A673 (cell line): ENCODE measurements around the gene POU2F2. TPM values are rescaled to one million over a fixed set of nuclear protein-coding genes. Genes with fewer than 3 reads are reported as not detected.

Experiments
- BruUV-seq: library from RNA; stranded (reverse); fragments of 400-500 nt; replicated peaks from 2 replicates; lab custom pipeline; 2021; lab: Mats Ljungman, UMichigan
- CTCF ChIA-PET: fragments of 300-600 bp; sonication (Branson Sonifier 250); formaldehyde crosslinking; loops from one replicate; lab custom pipeline; 2022; ENCODE audit warnings: antibody characterized with exemption; lab: Charles Lee
- POLR2A ChIA-PET: fragments of 300-600 bp; sonication (Branson Sonifier 250); formaldehyde crosslinking; loops from one replicate; lab custom pipeline; 2022; ENCODE audit warnings: antibody characterized with exemption; ENCODE audit not compliant: low non-redundant PET; lab: Charles Lee
- DNase-seq: peaks from one replicate; pipeline ENCODE4 v3.0.0-alpha.2; 2015; ENCODE audit warnings: low spot score
- H3K27ac ChIP-seq: fragments of 200-600 bp; sonication (generic); 2 replicates; pipeline ENCODE4 v1.5.1; 2016; ENCODE audit warnings: mixed run types, low read depth, mild to moderate bottlenecking, mixed read lengths, antibody characterized with exemption, low read length; ENCODE audit not compliant: poor library complexity, severe bottlenecking
- H3K27me3 ChIP-seq: fragments of 200-600 bp; sonication (generic); replicated peaks from 2 replicates; pipeline ENCODE4 v1.6.1; 2017; ENCODE audit warnings: mixed run types, low read depth, mild to moderate bottlenecking, mixed read lengths, antibody characterized with exemption, low read length; ENCODE audit not compliant: insufficient read depth, poor library complexity
- H3K36me3 ChIP-seq: fragments of 200-600 bp; sonication (generic); 2 replicates; pipeline ENCODE4 v1.6.1; 2016; ENCODE audit warnings: mixed run types, mild to moderate bottlenecking, mixed read lengths, antibody characterized with exemption, low read length; ENCODE audit not compliant: insufficient read depth, poor library complexity, severe bottlenecking
- H3K4me1 ChIP-seq: fragments of 200-600 bp; sonication (generic); 2 replicates; pipeline ENCODE4 v1.6.1; 2017; ENCODE audit warnings: mixed run types, mild to moderate bottlenecking, mixed read lengths, antibody characterized with exemption, low read length; ENCODE audit not compliant: insufficient read depth, poor library complexity, severe bottlenecking
- H3K4me3 ChIP-seq: fragments of 200-600 bp; sonication (generic); 2 replicates; pipeline ENCODE4 v1.5.1; 2016; ENCODE audit warnings: low read depth, mixed run types, mild to moderate bottlenecking, mixed read lengths, low read length; ENCODE audit not compliant: poor library complexity, severe bottlenecking
- H3K9me3 ChIP-seq: fragments of 200-600 bp; sonication (generic); 2 replicates; pipeline ENCODE4 v1.6.1; 2016; ENCODE audit warnings: mixed run types, low read depth, mild to moderate bottlenecking, mixed read lengths, antibody characterized with exemption, low read length; ENCODE audit not compliant: poor library complexity, severe bottlenecking
- CTCF ChIP-seq: fragments of 300-800, 200-600 bp; sonication (generic); conservative IDR thresholded peaks from 2 replicates; pipeline ENCODE4 v1.5.1; 2017; ENCODE audit warnings: low read depth, mild to moderate bottlenecking, antibody characterized with exemption, low read length, moderate library complexity, mixed read lengths
- EZH2 ChIP-seq: fragments of 200-600 bp; sonication (generic); IDR thresholded peaks from 2 replicates; pipeline ENCODE4 v1.6.1; 2017; ENCODE audit warnings: borderline replicate concordance, low read depth, mild to moderate bottlenecking, mixed read lengths, antibody characterized with exemption, low read length; ENCODE audit not compliant: poor library complexity, severe bottlenecking
- intact Hi-C: fragments of 100-400 bp; cut with micrococcal nuclease; formaldehyde crosslinking; loops from one replicate; pipeline ENCODE4 v1.10.0; 2022; ENCODE audit not compliant: unreplicated experiment
- total RNA-seq: library from RNA; stranded (reverse); gene quantifications from 2 replicates; pipeline ENCODE4 v1.2.3, GENCODE V29; 2021

The POU2F2 gene
- total RNA-seq, 1 experiment from 2014 or later: 2.5 TPM

GRCh38 chr19:42120276-42120980 lies 11.8 kb downstream of the POU2F2 start:
- DNase-seq: no peak
- CTCF ChIA-PET: no interaction called here
- no TSS peak for BruUV-seq

GRCh38 chr19:42117076-42117475 lies 15.2 kb downstream of the POU2F2 start:
- POLR2A ChIA-PET: no interaction called here
- Histone ChIP-seq H3K36me3 (no peaks in the 10 kb centered on the region), H3K27ac (no peak overlapping the region)

More at GRCh38 chr19:42120276-42120980, 11.8 kb downstream of the POU2F2 start:
- POLR2A ChIA-PET: no interaction called here
- H3K36me3 ChIP-seq: no peaks in the 10 kb centered on the region
- H3K9me3 ChIP-seq: no peaks in the 10 kb centered on the region
- no peak overlapping the region for H3K4me3 ChIP-seq
- peaks cover 11% of the 10 kb centered on the region for H3K4me1 ChIP-seq
- TF ChIP-seq EZH2: no peak
- no peak for TF ChIP-seq CTCF
- no peaks in the 10 kb centered on the region for H3K27me3 ChIP-seq
- intact Hi-C loops: no loop called here
- no peak overlapping the region for H3K27ac ChIP-seq

GRCh38 chr19:42116308-42117075 lies 15.8 kb downstream of the POU2F2 start:
- Histone ChIP-seq H3K27me3 (no peaks in the 10 kb centered on the region), H3K4me1 (peaks cover 19% of the 10 kb centered on the region), H3K4me3 (no peak overlapping the region), H3K9me3 (no peaks in the 10 kb centered on the region), H3K27ac (no peak overlapping the region), H3K36me3 (no peaks in the 10 kb centered on the region)
- BruUV-seq: no TSS peak
- intact Hi-C loops: no loop called here
- TF ChIP-seq CTCF: no peak
- no peak for TF ChIP-seq EZH2
- ChIA-PET POLR2A (no interaction called here), CTCF (no interaction called here)
- no peak for DNase-seq

More at GRCh38 chr19:42117076-42117475, 15.2 kb downstream of the POU2F2 start:
- peaks cover 25% of the 10 kb centered on the region for H3K4me1 ChIP-seq
- BruUV-seq: no TSS peak
- CTCF ChIA-PET: no interaction called here
- no peak for TF ChIP-seq CTCF
- TF ChIP-seq EZH2: no peak
- H3K27me3 ChIP-seq: no peaks in the 10 kb centered on the region
- no peaks in the 10 kb centered on the region for H3K9me3 ChIP-seq
- intact Hi-C loops: no loop called here
- H3K4me3 ChIP-seq: no peak overlapping the region
- DNase-seq: no peak
